HG02885 (cell line): ENCODE data around the gene DKKL1.

ENCODE experiments used
- ATAC-seq: cut with Tn5 transposase; IDR thresholded peaks from one replicate; pipeline ENCODE4 v1.9.1; 2021; ENCODE audit warnings: mild to moderate bottlenecking; ENCODE audit not compliant: unreplicated experiment, poor library complexity

Gene DKKL1

DNA sequence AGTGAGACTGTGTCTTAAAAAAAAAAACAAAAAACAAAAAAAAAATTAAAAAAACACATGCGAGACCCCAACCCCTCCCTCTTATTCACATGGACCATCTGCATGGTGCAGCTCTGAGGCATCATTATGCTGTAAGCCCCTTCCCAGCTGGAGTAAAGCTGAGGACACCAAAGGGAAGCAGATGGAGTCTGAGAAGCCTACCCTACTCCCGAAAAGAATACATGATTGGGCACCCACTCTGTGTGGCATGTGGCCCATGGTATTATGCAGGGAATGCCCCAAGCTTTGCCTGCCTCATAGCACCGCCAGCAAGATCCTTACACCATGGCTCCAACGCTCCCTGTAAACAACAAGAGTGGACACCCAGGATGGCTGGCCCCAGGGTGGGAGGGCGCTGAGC lies 54.8 kb downstream of the DKKL1 start:
- no peak for ATAC-seq

DNA sequence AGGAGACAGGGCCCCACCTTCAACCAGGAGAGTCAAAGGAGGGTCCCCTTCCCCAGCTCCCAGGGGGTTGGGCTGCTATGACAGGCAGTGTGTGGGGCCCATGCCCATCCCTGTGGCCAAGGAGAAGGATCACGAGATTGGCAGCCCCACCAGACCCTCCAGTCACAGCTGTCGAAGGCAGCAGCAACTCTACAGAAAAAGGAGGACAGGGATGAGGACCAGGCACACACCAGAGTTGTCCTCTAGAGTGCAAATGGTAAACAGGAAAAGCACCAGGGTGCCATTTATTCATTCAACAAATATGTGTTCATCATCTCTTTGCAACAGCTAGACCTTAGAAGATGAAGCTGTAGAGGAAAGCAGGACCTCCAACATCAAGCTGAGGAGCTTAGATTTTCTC lies 55.5 kb downstream of the DKKL1 start:
- ATAC-seq, result no peak

- no peak for ATAC-seq
Observed at GRCh38 chr19:49420227-49420626, 56.5 kb downstream of the DKKL1 start.

GRCh38 chr19:49421039-49421877 lies 57.6 kb downstream of the DKKL1 start:
- ATAC-seq, result no peak

GRCh38 chr19:49421878-49422202 lies 58.2 kb downstream of the DKKL1 start:
- no peak for ATAC-seq

GRCh38 chr19:49422407-49423070 lies 58.9 kb downstream of the DKKL1 start:
- ATAC-seq, result no peak

DNA sequence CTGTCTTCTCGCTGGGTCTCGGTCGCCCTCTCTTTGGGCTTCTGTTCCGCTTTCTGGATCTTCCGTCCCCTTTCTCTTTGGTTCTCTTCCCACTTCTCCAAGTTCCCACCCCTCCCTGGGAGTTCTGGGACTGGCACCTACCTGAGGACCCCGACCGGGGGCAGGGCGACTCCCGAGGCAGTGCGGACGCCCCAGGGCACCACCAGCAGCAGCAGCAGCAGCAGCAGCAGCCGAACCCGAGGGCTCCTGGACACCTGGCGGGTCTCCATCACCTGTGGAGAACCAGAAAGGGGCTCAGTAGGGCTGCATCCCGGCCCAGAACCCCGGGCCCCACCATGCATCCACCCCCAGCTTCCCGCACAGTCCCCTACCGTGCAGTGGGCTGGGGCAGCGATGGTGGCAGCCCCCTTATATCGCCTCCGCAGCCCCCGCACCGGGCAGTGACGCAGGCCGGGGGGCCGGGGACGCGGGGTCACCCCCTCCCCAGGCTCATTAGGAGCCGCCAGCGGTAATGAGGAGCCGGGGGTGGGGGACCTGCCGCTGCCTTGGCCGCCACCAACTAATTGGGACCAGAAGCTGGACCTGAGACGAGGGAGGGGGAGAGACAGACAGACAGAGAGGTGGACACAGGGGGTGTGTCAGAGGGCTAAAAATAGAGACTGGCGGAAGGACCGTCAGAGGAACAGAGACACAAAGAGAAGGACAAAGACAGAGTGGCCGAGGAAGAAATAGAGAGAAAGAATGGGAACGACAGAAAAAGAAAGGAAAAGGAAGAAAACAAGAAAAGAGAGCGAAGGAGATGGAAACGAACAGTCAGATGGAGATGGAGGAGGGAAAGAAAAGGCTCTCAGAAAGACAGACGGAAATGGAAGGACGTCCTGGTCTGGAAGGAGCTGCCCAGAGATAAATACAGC lies 59.7 kb downstream of the DKKL1 start, which contains the start of gene PTH2:
Gene PTH2, minus strand, starts transcription at position 371 of the 914 bp plus-strand sequence. Its CDS starts 102 bp downstream, at position 269.
- ATAC-seq, result no peak

GRCh38 chr19:49423985-49424303 lies 60.3 kb downstream of the DKKL1 start:
- no peak for ATAC-seq
